ENCODE results near the gene PLCD3.

Gene PLCD3

DNA sequence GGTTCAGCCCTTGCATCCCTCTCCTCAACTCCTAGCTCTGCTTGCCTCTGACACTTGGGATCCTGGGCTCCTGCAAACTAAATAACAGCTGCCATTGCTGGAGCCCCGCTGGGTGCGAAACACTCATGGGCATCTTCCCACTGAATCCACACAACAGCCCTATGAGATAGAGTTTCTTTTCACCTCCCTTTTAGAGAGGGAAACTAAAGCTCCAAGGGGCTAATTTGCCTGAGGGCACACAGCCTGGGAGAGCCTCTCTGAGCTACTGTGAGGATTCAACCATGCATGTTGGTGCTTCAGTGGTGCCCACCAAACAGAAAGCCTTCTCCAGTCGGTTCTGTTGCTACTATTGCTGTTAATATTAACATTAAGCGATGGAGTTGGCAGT is 7.2 kb upstream of the PLCD3 start:
- no peak for TF ChIP-seq FOXP2 (optimal IDR thresholded peaks at IDR 0.05; ENCODE audit: borderline replicate concordance, extremely low read depth, extremely low read length, insufficient read depth)
- TF ChIP-seq, protein P1, sequence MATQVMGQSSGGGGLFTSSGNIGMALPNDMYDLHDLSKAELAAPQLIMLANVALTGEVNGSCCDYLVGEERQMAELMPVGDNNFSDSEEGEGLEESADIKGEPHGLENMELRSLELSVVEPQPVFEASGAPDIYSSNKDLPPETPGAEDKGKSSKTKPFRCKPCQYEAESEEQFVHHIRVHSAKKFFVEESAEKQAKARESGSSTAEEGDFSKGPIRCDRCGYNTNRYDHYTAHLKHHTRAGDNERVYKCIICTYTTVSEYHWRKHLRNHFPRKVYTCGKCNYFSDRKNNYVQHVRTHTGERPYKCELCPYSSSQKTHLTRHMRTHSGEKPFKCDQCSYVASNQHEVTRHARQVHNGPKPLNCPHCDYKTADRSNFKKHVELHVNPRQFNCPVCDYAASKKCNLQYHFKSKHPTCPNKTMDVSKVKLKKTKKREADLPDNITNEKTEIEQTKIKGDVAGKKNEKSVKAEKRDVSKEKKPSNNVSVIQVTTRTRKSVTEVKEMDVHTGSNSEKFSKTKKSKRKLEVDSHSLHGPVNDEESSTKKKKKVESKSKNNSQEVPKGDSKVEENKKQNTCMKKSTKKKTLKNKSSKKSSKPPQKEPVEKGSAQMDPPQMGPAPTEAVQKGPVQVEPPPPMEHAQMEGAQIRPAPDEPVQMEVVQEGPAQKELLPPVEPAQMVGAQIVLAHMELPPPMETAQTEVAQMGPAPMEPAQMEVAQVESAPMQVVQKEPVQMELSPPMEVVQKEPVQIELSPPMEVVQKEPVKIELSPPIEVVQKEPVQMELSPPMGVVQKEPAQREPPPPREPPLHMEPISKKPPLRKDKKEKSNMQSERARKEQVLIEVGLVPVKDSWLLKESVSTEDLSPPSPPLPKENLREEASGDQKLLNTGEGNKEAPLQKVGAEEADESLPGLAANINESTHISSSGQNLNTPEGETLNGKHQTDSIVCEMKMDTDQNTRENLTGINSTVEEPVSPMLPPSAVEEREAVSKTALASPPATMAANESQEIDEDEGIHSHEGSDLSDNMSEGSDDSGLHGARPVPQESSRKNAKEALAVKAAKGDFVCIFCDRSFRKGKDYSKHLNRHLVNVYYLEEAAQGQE (IDR thresholded peaks at IDR 0.05; ENCODE audit: insufficient read depth in 1 of 2, low read depth in 2 of 2, low read length in 2 of 2) = no peak
- no peak for TF ChIP-seq SIN3A (IDR thresholded peaks at IDR 0.05; ENCODE audit: borderline replicate concordance, insufficient read depth, low read length)
- no peak for TF ChIP-seq POLR2AphosphoS5 (IDR thresholded peaks at IDR 0.05; ENCODE audit: low read depth, low read length)
- no peak for TF ChIP-seq TAF1 (IDR thresholded peaks at IDR 0.05; ENCODE audit: borderline replicate concordance, insufficient read depth, low read length)

- no peak for TF ChIP-seq FOXP2 (optimal IDR thresholded peaks at IDR 0.05; ENCODE audit: borderline replicate concordance, extremely low read depth, extremely low read length, insufficient read depth)
- no peak for TF ChIP-seq TAF1 (IDR thresholded peaks at IDR 0.05; ENCODE audit: borderline replicate concordance, insufficient read depth, low read length)
Observed at GRCh38 chr17:45138911-45139532, 6.7 kb upstream of the PLCD3 start.

DNA sequence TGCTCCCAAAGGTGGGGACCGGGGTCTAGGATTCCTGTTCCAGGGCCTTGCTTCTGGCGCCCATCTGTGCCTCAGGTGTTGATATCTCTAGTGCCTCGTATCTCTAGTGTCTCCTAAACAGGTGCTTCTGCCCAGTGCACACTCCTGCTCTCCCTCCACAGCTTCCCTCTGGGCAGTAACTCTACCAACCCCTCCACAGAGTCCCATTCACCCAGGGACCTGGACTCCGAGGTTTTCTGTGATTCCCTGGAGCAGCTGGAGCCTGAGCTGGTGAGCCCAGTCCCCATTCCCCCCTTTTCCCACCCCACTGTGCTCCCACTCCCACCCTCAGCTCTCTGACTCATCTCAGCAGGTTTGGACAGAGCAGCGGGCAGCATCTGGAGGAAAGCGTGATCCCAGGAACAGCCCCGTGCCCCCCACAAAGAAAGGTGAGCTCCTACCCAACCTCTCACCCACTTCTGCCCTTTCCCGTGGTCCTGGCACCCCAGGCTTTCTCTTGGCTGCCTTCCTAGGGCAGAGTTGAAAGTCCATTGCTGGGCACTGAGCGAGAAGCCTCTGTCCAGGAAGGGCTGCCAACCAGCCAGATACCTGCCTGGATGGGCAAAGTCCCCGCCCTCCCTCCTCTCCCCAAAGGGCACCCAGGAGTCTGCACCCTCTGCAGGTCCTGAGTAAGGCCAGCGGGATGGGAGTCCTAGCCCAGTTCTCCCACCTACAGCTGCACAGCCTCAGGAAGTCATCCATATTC is 5.4 kb upstream of the PLCD3 start:
- TF ChIP-seq SIN3A (IDR thresholded peaks at IDR 0.05; ENCODE audit: borderline replicate concordance, insufficient read depth, low read length) (no peak), TAF1 (IDR thresholded peaks at IDR 0.05; ENCODE audit: borderline replicate concordance, insufficient read depth, low read length) (no peak), POLR2AphosphoS5 (IDR thresholded peaks at IDR 0.05; ENCODE audit: low read depth, low read length) (no peak), FOXP2 (optimal IDR thresholded peaks at IDR 0.05; ENCODE audit: borderline replicate concordance, extremely low read depth, extremely low read length, insufficient read depth) (no peak)
- TF ChIP-seq, protein P1 (IDR thresholded peaks at IDR 0.05; ENCODE audit: insufficient read depth in 1 of 2, low read depth in 2 of 2, low read length in 2 of 2) = no peak

- TF ChIP-seq POLR2AphosphoS5 (IDR thresholded peaks at IDR 0.05; ENCODE audit: low read depth, low read length) (no peak), SIN3A (IDR thresholded peaks at IDR 0.05; ENCODE audit: borderline replicate concordance, insufficient read depth, low read length) (no peak), TAF1 (IDR thresholded peaks at IDR 0.05; ENCODE audit: borderline replicate concordance, insufficient read depth, low read length) (no peak), FOXP2 (optimal IDR thresholded peaks at IDR 0.05; ENCODE audit: borderline replicate concordance, extremely low read depth, extremely low read length, insufficient read depth) (no peak)
- TF ChIP-seq, protein P1 (IDR thresholded peaks at IDR 0.05; ENCODE audit: insufficient read depth in 1 of 2, low read depth in 2 of 2, low read length in 2 of 2) = no peak
Observed at GRCh38 chr17:45136846-45137560, 4.7 kb upstream of the PLCD3 start.

- TF ChIP-seq POLR2AphosphoS5 (IDR thresholded peaks at IDR 0.05; ENCODE audit: low read depth, low read length) (no peak), TAF1 (IDR thresholded peaks at IDR 0.05; ENCODE audit: borderline replicate concordance, insufficient read depth, low read length) (no peak)
- TF ChIP-seq, protein P1 (IDR thresholded peaks at IDR 0.05; ENCODE audit: insufficient read depth in 1 of 2, low read depth in 2 of 2, low read length in 2 of 2) = no peak
Observed at GRCh38 chr17:45135978-45136791, 3.9 kb upstream of the PLCD3 start.

All from PFSK-1 (cell line).